Esophagus muscularis mucosa (tissue), 4 donors: ENCODE data around the gene MICAL3.

Experiments
- CTCF ChIP-seq, 3 experiments: fragments of 200-600 bp in 2 of 3; fragments of 450-650 bp in 1 of 3; sonication (generic) in 2 of 3; IDR thresholded peaks; one replicate each; pipeline ENCODE4 v1.5.1; 2017 to 2019; ENCODE audit warnings: antibody characterized with exemption in 3 of 3, mild to moderate bottlenecking in 2 of 3, moderate library complexity in 1 of 3
- EP300 ChIP-seq: sonication (generic); formaldehyde crosslinking; IDR thresholded peaks from one replicate; pipeline ENCODE4 v1.6.1; 2017; ENCODE audit warnings: antibody characterized with exemption
- POLR2A ChIP-seq: fragments of 450-650 bp; IDR thresholded peaks from one replicate; pipeline ENCODE4 v1.6.1; 2017; ENCODE audit warnings: antibody characterized with exemption, moderate library complexity, mild to moderate bottlenecking, low read depth
- POLR2AphosphoS5 ChIP-seq, 2 donors: sonication (generic); formaldehyde crosslinking; IDR thresholded peaks; one replicate each; pipeline ENCODE4 v1.6.1; 2017; ENCODE audit warnings: antibody characterized with exemption in 2 of 2

DNA sequence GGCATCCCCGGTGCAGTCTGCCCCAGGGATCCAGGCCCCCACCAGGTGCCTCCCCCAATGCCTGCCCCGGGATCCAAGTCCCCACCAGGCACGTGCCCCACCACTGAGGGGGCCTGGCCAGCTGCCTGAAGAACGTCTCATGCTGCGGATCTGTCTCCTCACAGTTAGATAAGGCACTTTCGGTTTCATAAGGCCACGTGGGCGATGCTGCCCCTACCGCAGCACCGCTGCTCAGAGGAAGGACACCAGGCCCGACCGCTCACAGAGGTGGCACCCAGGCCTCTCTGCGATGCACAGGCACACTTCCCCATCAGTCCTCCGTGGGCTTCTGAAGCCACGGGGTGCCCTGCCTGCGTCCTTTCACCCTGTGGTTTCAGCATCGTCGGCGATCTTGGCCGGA is 182.0 kb downstream of the MICAL3 start:
- TF ChIP-seq CTCF (IDR thresholded peaks at IDR 0.05), result no peak
- TF ChIP-seq EP300, result no peak
- TF ChIP-seq POLR2A, result no peak
- peak; percentile 29 to 47 for TF ChIP-seq POLR2AphosphoS5 (IDR thresholded peaks at IDR 0.05)
